Naive thymus-derived CD4-positive, alpha-beta T cell (primary cell): Measurements from ENCODE around the gene COL5A1. TPM values are rescaled to one million over a fixed set of nuclear protein-coding genes. Genes with fewer than 3 reads are reported as not detected.

Experiments used
- ATAC-seq: fragments of 150-1000 bp; cut with Tn5 transposase; 2 replicates; pipeline ENCODE4 v1.10.0; 2021; ENCODE audit warnings: mild to moderate bottlenecking, moderate library complexity
- CTCF ChIA-PET: fragments of 350-600 bp; sonication (Branson Sonifier 250); formaldehyde crosslinking; loops from one replicate; lab custom pipeline; 2021; ENCODE audit warnings: antibody characterized with exemption; lab: Charles Lee
- POLR2A ChIA-PET: fragments of 350-600 bp; sonication (Branson Sonifier 250); formaldehyde crosslinking; loops from one replicate; lab custom pipeline; 2021; ENCODE audit warnings: antibody characterized with exemption, inconsistent platforms; lab: Charles Lee
- DNase-seq, 9 donors: peaks; one replicate each; pipeline versions ENCODE4 v3.0.0 to v3.0.0-alpha.2; 2020 to 2022; ENCODE audit warnings: mixed read lengths in 1 of 9
- H3K27ac ChIP-seq: one replicate; pipeline ENCODE4 v1.7.0; 2013; ENCODE audit warnings: mild to moderate bottlenecking, low read depth, low read length, moderate library complexity
- H3K27me3 ChIP-seq, 2 donors: one replicate each; pipeline ENCODE4 v1.7.0; 2013; ENCODE audit warnings: low read length in 2 of 2, mild to moderate bottlenecking in 2 of 2, moderate library complexity in 2 of 2; ENCODE audit not compliant: control insufficient read depth in 2 of 2, insufficient read depth in 2 of 2
- H3K36me3 ChIP-seq, 3 experiments: 1 replicate in 2 of 3; 2 replicates in 1 of 3; pipeline ENCODE4 v1.7.0; 2013; ENCODE audit warnings: low read length in 3 of 3, mild to moderate bottlenecking in 3 of 3, moderate library complexity in 1 of 3; ENCODE audit not compliant: insufficient read depth in 3 of 3, control insufficient read depth in 2 of 3
- H3K4me1 ChIP-seq, 2 donors: one replicate each; pipeline ENCODE4 v1.7.0; 2013; ENCODE audit warnings: low read length in 2 of 2, mild to moderate bottlenecking in 2 of 2, moderate library complexity in 1 of 2; ENCODE audit not compliant: control insufficient read depth in 2 of 2, insufficient read depth in 2 of 2
- H3K4me3 ChIP-seq: 2 replicates; pipeline ENCODE4 v1.7.0; 2013; ENCODE audit warnings: mild to moderate bottlenecking, low read length
- H3K9me3 ChIP-seq, 3 experiments: 1 replicate in 2 of 3; 2 replicates in 1 of 3; pipeline ENCODE4 v1.7.0; 2013; ENCODE audit warnings: low read length in 3 of 3; ENCODE audit not compliant: control insufficient read depth in 2 of 3
- H3K27ac Mint-ChIP-seq, 9 donors: one replicate each; pipeline ENCODE4 v1.8.0; 2020 to 2022; ENCODE audit warnings: mixed read lengths in 9 of 9, mild to moderate bottlenecking in 8 of 9, moderate library complexity in 5 of 9, inconsistent platforms in 2 of 9
- H3K27me3 Mint-ChIP-seq, 5 donors: one replicate each; pipeline ENCODE4 v1.8.0; 2021 to 2022; ENCODE audit warnings: mixed read lengths in 5 of 5, mild to moderate bottlenecking in 1 of 5
- H3K36me3 Mint-ChIP-seq, 5 donors: one replicate each; pipeline ENCODE4 v1.8.0; 2020 to 2022; ENCODE audit warnings: mixed read lengths in 5 of 5, mild to moderate bottlenecking in 3 of 5, inconsistent platforms in 1 of 5
- H3K4me1 Mint-ChIP-seq, 7 donors: one replicate each; pipeline ENCODE4 v1.8.0; 2020 to 2022; ENCODE audit warnings: mixed read lengths in 7 of 7, mild to moderate bottlenecking in 3 of 7, inconsistent platforms in 1 of 7
- H3K4me3 Mint-ChIP-seq, 10 donors: one replicate each; pipeline ENCODE4 v1.8.0; 2020 to 2022; ENCODE audit warnings: mild to moderate bottlenecking in 10 of 10, mixed read lengths in 10 of 10, moderate library complexity in 6 of 10, inconsistent platforms in 2 of 10
- H3K9me3 Mint-ChIP-seq, 11 donors: one replicate each; pipeline ENCODE4 v1.8.0; 2020 to 2022; ENCODE audit warnings: mixed read lengths in 11 of 11, mild to moderate bottlenecking in 4 of 11, inconsistent platforms in 1 of 11, moderate library complexity in 1 of 11
- intact Hi-C, 2 donors: fragments of 100-400 bp; cut with micrococcal nuclease; formaldehyde crosslinking; loops; one replicate each; pipeline ENCODE4 v1.15.1; 2023
- polyA plus RNA-seq, 2 donors: library from polyadenylated mRNA; unstranded; fragments of 300-500 nt; fragmentation: Illumina TruSeq; gene quantifications; one replicate each; pipeline ENCODE4 v1.2.3, GENCODE V29; 2021
- total RNA-seq, 6 experiments: library from RNA in 5 of 6; stranded (reverse) in 5 of 6; gene quantifications; 1 replicate in 5 of 6; 2 replicates in 1 of 6; pipeline ENCODE4 v1.2.3 and lab custom pipeline; 2021 to 2026

COL5A1 gene
- total and polyA plus RNA-seq, 7 experiments from 2014 or later = 0.16 to 0.56 (median 0.24) TPM; not detected in 2

GRCh38 chr9:134829356-134829937 lies 187.8 kb downstream of the COL5A1 start:
- CTCF ChIA-PET = no interaction called here
- Mint-ChIP-seq H3K9me3 (no peaks in the 10 kb centered on the region), H3K36me3 (no peaks in the 10 kb centered on the region), H3K27ac (no peak overlapping the region), H3K4me3 (no peak overlapping the region), H3K27me3 (no peaks in the 10 kb centered on the region), H3K4me1 (peaks cover 0 to 2% (median 0%) of the 10 kb centered on the region in 7 donors)
- Histone ChIP-seq H3K9me3 (no peaks in the 10 kb centered on the region), H3K27ac (no peak overlapping the region), H3K4me3 (no peak overlapping the region), H3K27me3 (no peaks in the 10 kb centered on the region), H3K4me1 (no peaks in the 10 kb centered on the region), H3K36me3 (no peaks in the 10 kb centered on the region)
- intact Hi-C loops = no loop called here
- POLR2A ChIA-PET = no interaction called here
- no peak for DNase-seq
- ATAC-seq = no peak

GRCh38 chr9:134830126-134830525 lies 188.5 kb downstream of the COL5A1 start:
- POLR2A ChIA-PET = no interaction called here
- no peak overlapping the region for H3K27ac Mint-ChIP-seq
- no peak overlapping the region for H3K4me3 Mint-ChIP-seq

GRCh38 chr9:134830926-134831720 lies 189.5 kb downstream of the COL5A1 start:
- no peaks in the 10 kb centered on the region for H3K36me3 ChIP-seq
- no peaks in the 10 kb centered on the region for H3K27me3 Mint-ChIP-seq
- peaks cover 0 to 2% (median 0%) of the 10 kb centered on the region in 7 donors for H3K4me1 Mint-ChIP-seq
- ChIA-PET CTCF (no interaction called here), POLR2A (no interaction called here)
- intact Hi-C loops = no loop called here
- no peaks in the 10 kb centered on the region for H3K9me3 Mint-ChIP-seq
- DNase-seq = no peak
- H3K27ac ChIP-seq = no peak overlapping the region
- no peak overlapping the region for H3K27ac Mint-ChIP-seq
- H3K4me1 ChIP-seq = no peaks in the 10 kb centered on the region
- H3K4me3 ChIP-seq = no peak overlapping the region
- H3K36me3 Mint-ChIP-seq = no peaks in the 10 kb centered on the region
- ATAC-seq = no peak
- H3K27me3 ChIP-seq = no peaks in the 10 kb centered on the region
- H3K9me3 ChIP-seq = no peaks in the 10 kb centered on the region
- H3K4me3 Mint-ChIP-seq = no peak overlapping the region

More at GRCh38 chr9:134830126-134830525, 188.5 kb downstream of the COL5A1 start:
- no peaks in the 10 kb centered on the region for H3K27me3 ChIP-seq
- intact Hi-C loops = no loop called here
- H3K27me3 Mint-ChIP-seq = no peaks in the 10 kb centered on the region
- CTCF ChIA-PET = no interaction called here
- H3K36me3 ChIP-seq = no peaks in the 10 kb centered on the region
- ATAC-seq = no peak
- H3K4me3 ChIP-seq = no peak overlapping the region
- DNase-seq = no peak
- H3K9me3 ChIP-seq = no peaks in the 10 kb centered on the region
- no peaks in the 10 kb centered on the region for H3K4me1 ChIP-seq
- no peaks in the 10 kb centered on the region for H3K9me3 Mint-ChIP-seq
- H3K4me1 Mint-ChIP-seq = peaks cover 0 to 2% (median 0%) of the 10 kb centered on the region in 7 donors
- no peak overlapping the region for H3K27ac ChIP-seq
- H3K36me3 Mint-ChIP-seq = no peaks in the 10 kb centered on the region

GRCh38 chr9:134832471-134832870 lies 190.9 kb downstream of the COL5A1 start:
- no peak overlapping the region for H3K4me3 ChIP-seq
- H3K4me1 ChIP-seq = no peaks in the 10 kb centered on the region
- Mint-ChIP-seq H3K9me3 (no peaks in the 10 kb centered on the region), H3K27me3 (no peaks in the 10 kb centered on the region), H3K4me3 (no peak overlapping the region), H3K36me3 (no peaks in the 10 kb centered on the region), H3K27ac (no peak overlapping the region), H3K4me1 (no peaks in the 10 kb centered on the region)
- no peaks in the 10 kb centered on the region for H3K36me3 ChIP-seq
- no peak for DNase-seq
- no peak overlapping the region for H3K27ac ChIP-seq
- no peaks in the 10 kb centered on the region for H3K9me3 ChIP-seq
- CTCF ChIA-PET = no interaction called here
- no peak for ATAC-seq
- POLR2A ChIA-PET = no interaction called here
- intact Hi-C loops = no loop called here
- H3K27me3 ChIP-seq = no peaks in the 10 kb centered on the region

- ATAC-seq (no peak), DNase-seq (no peak)
- Mint-ChIP-seq H3K27ac (no peak overlapping the region), H3K4me3 (no peak overlapping the region), H3K36me3 (no peaks in the 10 kb centered on the region), H3K4me1 (no peaks in the 10 kb centered on the region), H3K9me3 (no peaks in the 10 kb centered on the region), H3K27me3 (no peaks in the 10 kb centered on the region)
- CTCF ChIA-PET = no interaction called here
- Histone ChIP-seq H3K9me3 (no peaks in the 10 kb centered on the region), H3K4me3 (no peak overlapping the region), H3K36me3 (no peaks in the 10 kb centered on the region), H3K27ac (no peak overlapping the region), H3K27me3 (no peaks in the 10 kb centered on the region), H3K4me1 (no peaks in the 10 kb centered on the region)
- intact Hi-C loops = no loop called here
- POLR2A ChIA-PET = no interaction called here
These were observed 191.8 kb downstream of the COL5A1 start for GRCh38 chr9:134833294-134833880.

- Mint-ChIP-seq H3K27me3 (no peaks in the 10 kb centered on the region), H3K27ac (no peak overlapping the region), H3K9me3 (no peaks in the 10 kb centered on the region), H3K4me1 (no peaks in the 10 kb centered on the region), H3K36me3 (no peaks in the 10 kb centered on the region), H3K4me3 (no peak overlapping the region)
- H3K36me3 ChIP-seq = no peaks in the 10 kb centered on the region
- no peak overlapping the region for H3K4me3 ChIP-seq
- DNase-seq (no peak), ATAC-seq (no peak)
- no peaks in the 10 kb centered on the region for H3K9me3 ChIP-seq
- no peaks in the 10 kb centered on the region for H3K4me1 ChIP-seq
- ChIA-PET POLR2A (no interaction called here), CTCF (no interaction called here)
- intact Hi-C loops = no loop called here
- no peak overlapping the region for H3K27ac ChIP-seq
- H3K27me3 ChIP-seq = no peaks in the 10 kb centered on the region
These were observed 192.8 kb downstream of the COL5A1 start for GRCh38 chr9:134834217-134834956.
